HEK293 (cell line): Measurements from ENCODE around the gene OSCAR.

ENCODE experiments used
- KLF17 ChIP-seq: fragments of 450-650 bp; formaldehyde crosslinking; IDR thresholded peaks from 2 replicates; pipeline ENCODE4 v1.5.1; 2016; ENCODE audit warnings: missing biosample characterization, missing genetic modification characterization
- OVOL3 ChIP-seq: fragments of 450-650 bp; formaldehyde crosslinking; IDR thresholded peaks from 2 replicates; pipeline ENCODE4 v1.5.1; 2016; ENCODE audit warnings: missing biosample characterization, missing genetic modification characterization
- PRDM10 ChIP-seq: fragments of 450-650 bp; formaldehyde crosslinking; IDR thresholded peaks from 2 replicates; pipeline ENCODE4 v1.5.1; 2016; ENCODE audit warnings: missing biosample characterization, missing genetic modification characterization
- REPIN1 ChIP-seq: fragments of 450-650 bp; formaldehyde crosslinking; IDR thresholded peaks from 2 replicates; pipeline ENCODE4 v1.5.1; 2017; ENCODE audit warnings: missing biosample characterization, missing genetic modification characterization, low read depth
- REST ChIP-seq: fragments of 450-650 bp; formaldehyde crosslinking; IDR thresholded peaks from 2 replicates; pipeline ENCODE4 v1.5.1; 2016; ENCODE audit warnings: missing biosample characterization, missing genetic modification characterization
- TSHZ1 ChIP-seq: fragments of 450-650 bp; formaldehyde crosslinking; IDR thresholded peaks from 2 replicates; pipeline ENCODE4 v1.5.1; 2016; ENCODE audit warnings: missing biosample characterization, missing genetic modification characterization, borderline replicate concordance
- ZBTB6 ChIP-seq: fragments of 450-650 bp; formaldehyde crosslinking; IDR thresholded peaks from 2 replicates; pipeline ENCODE4 v1.5.1; 2017; ENCODE audit warnings: missing biosample characterization, missing genetic modification characterization
- ZNF10 ChIP-seq: fragments of 450-650 bp; formaldehyde crosslinking; IDR thresholded peaks from 2 replicates; pipeline ENCODE4 v1.5.1; 2017; ENCODE audit warnings: missing biosample characterization, missing genetic modification characterization
- ZNF211 ChIP-seq: fragments of 450-650 bp; formaldehyde crosslinking; IDR thresholded peaks from 2 replicates; pipeline ENCODE4 v1.5.1; 2016; ENCODE audit warnings: low read depth, missing biosample characterization, missing genetic modification characterization
- ZNF366 ChIP-seq: fragments of 450-650 bp; formaldehyde crosslinking; conservative IDR thresholded peaks from 2 replicates; pipeline ENCODE4 v1.5.1; 2016; ENCODE audit warnings: missing biosample characterization, missing genetic modification characterization
- ZNF416 ChIP-seq: fragments of 450-650 bp; formaldehyde crosslinking; IDR thresholded peaks from 2 replicates; pipeline ENCODE4 v1.5.1; 2016; ENCODE audit warnings: missing biosample characterization, missing genetic modification characterization
- ZNF449 ChIP-seq: fragments of 450-650 bp; formaldehyde crosslinking; IDR thresholded peaks from 2 replicates; pipeline ENCODE4 v1.5.1; 2017; ENCODE audit warnings: missing biosample characterization, mild to moderate bottlenecking, missing genetic modification characterization, moderate library complexity
- ZNF580 ChIP-seq: fragments of 450-650 bp; formaldehyde crosslinking; IDR thresholded peaks from 2 replicates; pipeline ENCODE4 v1.5.1; 2016; ENCODE audit warnings: missing biosample characterization, missing genetic modification characterization
- ZNF610 ChIP-seq: fragments of 450-650 bp; formaldehyde crosslinking; IDR thresholded peaks from 2 replicates; pipeline ENCODE4 v1.5.1; 2016; ENCODE audit warnings: missing biosample characterization, missing genetic modification characterization, borderline replicate concordance
- ZNF623 ChIP-seq: fragments of 450-650 bp; formaldehyde crosslinking; IDR thresholded peaks from 2 replicates; pipeline ENCODE4 v1.5.1; 2016; ENCODE audit warnings: missing biosample characterization, missing genetic modification characterization
- ZNF624 ChIP-seq: fragments of 450-650 bp; formaldehyde crosslinking; IDR thresholded peaks from 2 replicates; pipeline ENCODE4 v1.5.1; 2017; ENCODE audit warnings: missing biosample characterization, missing genetic modification characterization
- ZNF629 ChIP-seq: fragments of 450-650 bp; formaldehyde crosslinking; IDR thresholded peaks from 2 replicates; pipeline ENCODE4 v1.5.1; 2017; ENCODE audit warnings: missing biosample characterization, missing genetic modification characterization
- ZNF639 ChIP-seq: fragments of 450-650 bp; formaldehyde crosslinking; IDR thresholded peaks from 2 replicates; pipeline ENCODE4 v1.5.1; 2016; ENCODE audit warnings: missing biosample characterization, missing genetic modification characterization
- ZNF843 ChIP-seq: fragments of 450-650 bp; formaldehyde crosslinking; IDR thresholded peaks from 2 replicates; pipeline ENCODE4 v1.5.1; 2016; ENCODE audit warnings: missing biosample characterization, missing genetic modification characterization

The OSCAR gene

GRCh38 chr19:54115109-54116063 lies 14.8 kb upstream of the OSCAR start, which contains the start of the genes PRPF31 and TFPT (continued):
- 0 out of 2 replicates have a peak, but pooled peaks have one; percentile 22 for TF ChIP-seq ZNF449 (tag by site-specific recombination)
- peak; percentile 48; the same call in 1 of the 2 replicates for TF ChIP-seq ZNF366
- no peak for TF ChIP-seq ZNF624 (tag by site-specific recombination)
- peak; percentile 96 for TF ChIP-seq ZNF639
- TF ChIP-seq ZBTB6 (tag by site-specific recombination) = peak; percentile 34
- TF ChIP-seq ZNF843 (tag by site-specific recombination) = peak; percentile 84; the same call in 1 of the 2 replicates
- peak; percentile 87 for TF ChIP-seq ZNF10 (tag by site-specific recombination)
- TF ChIP-seq ZNF629 (tag by site-specific recombination) = peak; percentile 78
- peak; percentile 71 for TF ChIP-seq PRDM10
- TF ChIP-seq ZNF580 (tag by site-specific recombination) = peak; percentile 97
- no peak for TF ChIP-seq ZNF211 (tag by site-specific recombination)
- TF ChIP-seq OVOL3 = peak; percentile 100
- peak; percentile 56; the same call in 1 of the 2 replicates for TF ChIP-seq REST
- peak; percentile 19; the same call in 1 of the 2 replicates for TF ChIP-seq ZNF623
- peak; percentile 66; the same call in 1 of the 2 replicates for TF ChIP-seq REPIN1 (tag by site-specific recombination)
- TF ChIP-seq KLF17 (tag by site-specific recombination) = peak; percentile 93
- no peak for TF ChIP-seq ZNF416
- 0 out of 2 replicates have a peak, but pooled peaks have one; percentile 42 for TF ChIP-seq TSHZ1 (tag by site-specific recombination)
- peak; percentile 88 for TF ChIP-seq ZNF610 (tag by site-specific recombination)
